ENCODE data around the gene SH3GL1. TPM values are rescaled to one million over a fixed set of nuclear protein-coding genes. Genes with fewer than 3 reads are reported as not detected.

SH3GL1 gene
- polyA plus RNA-seq, 1 experiment: 40.2 TPM

DNA sequence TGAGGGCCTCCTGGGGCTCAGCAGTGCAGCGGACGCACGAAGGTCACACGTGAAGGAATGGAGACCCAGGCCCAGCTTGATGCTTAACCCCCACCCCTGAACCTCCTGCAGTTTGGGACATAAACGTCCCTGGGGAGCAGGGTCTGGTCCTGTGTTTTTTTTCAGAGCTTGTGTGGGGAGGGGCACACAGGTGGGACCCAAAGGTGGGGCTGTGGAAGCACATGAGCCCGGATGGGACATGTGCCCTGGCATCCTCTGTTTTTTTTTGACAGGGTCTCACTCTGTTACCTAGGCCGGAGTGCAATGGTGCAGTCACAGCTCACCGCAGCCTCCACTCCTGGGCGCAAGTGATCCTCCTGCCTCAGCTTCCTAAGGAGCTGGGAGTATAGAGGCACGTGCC is 36.8 kb upstream of the SH3GL1 start:
- no peak for DNase-seq (ENCODE audit: low read depth, low spot score)

GRCh38 chr19:4436231-4436630 is 35.9 kb upstream of the SH3GL1 start:
- H3K27me3 ChIP-seq (ENCODE audit: control insufficient read depth, insufficient read depth, low read length): no peaks in the 10 kb centered on the region
- no peaks in the 10 kb centered on the region for H3K9me3 ChIP-seq (ENCODE audit: control insufficient read depth, insufficient read depth, low read length)
- TF ChIP-seq CTCF (IDR thresholded peaks at IDR 0.05; ENCODE audit: low read depth, low read length): no peak
- H3K27ac ChIP-seq (ENCODE audit: low read depth, low read length): no peak overlapping the region
- H3K4me3 ChIP-seq (ENCODE audit: low read depth, low read length): no peak overlapping the region
- no peak for DNase-seq (ENCODE audit: low read depth, low spot score)
- CTCF ChIA-PET: no interaction called here
- POLR2A ChIA-PET: no interaction called here

More for the DNA sequence above, 36.8 kb upstream of the SH3GL1 start:
- Histone ChIP-seq H3K4me3 (ENCODE audit: low read depth, low read length) (no peak overlapping the region), H3K27me3 (ENCODE audit: control insufficient read depth, insufficient read depth, low read length) (no peaks in the 10 kb centered on the region), H3K9me3 (ENCODE audit: control insufficient read depth, insufficient read depth, low read length) (no peaks in the 10 kb centered on the region), H3K27ac (ENCODE audit: low read depth, low read length) (no peak overlapping the region)
- POLR2A ChIA-PET: no interaction called here
- CTCF ChIA-PET: no interaction called here
- no peak for TF ChIP-seq CTCF (IDR thresholded peaks at IDR 0.05; ENCODE audit: low read depth, low read length)

DNA sequence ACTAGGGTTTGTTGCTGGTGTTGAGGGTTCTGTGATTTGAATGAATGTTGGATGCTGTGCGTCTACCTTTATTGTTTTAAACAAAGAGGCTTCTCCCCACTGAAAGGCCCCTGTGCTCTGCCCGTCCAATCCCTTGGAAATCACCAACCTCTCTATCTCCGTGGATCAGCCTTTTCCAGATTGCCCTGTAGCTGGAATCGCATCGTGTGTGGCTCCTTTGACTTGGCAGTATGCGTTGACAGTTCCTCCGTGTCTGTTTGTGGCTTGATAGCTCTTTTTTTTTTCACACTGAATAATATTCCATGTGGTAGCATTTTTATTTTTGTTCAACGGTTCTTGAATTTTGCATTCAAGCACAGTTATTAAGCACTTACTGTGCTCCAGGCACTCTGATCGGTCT is 34.0 kb upstream of the SH3GL1 start:
- H3K27me3 ChIP-seq (ENCODE audit: control insufficient read depth, insufficient read depth, low read length): no peaks in the 10 kb centered on the region
- no peak for TF ChIP-seq CTCF (IDR thresholded peaks at IDR 0.05; ENCODE audit: low read depth, low read length)
- CTCF ChIA-PET: no interaction called here
- no peaks in the 10 kb centered on the region for H3K9me3 ChIP-seq (ENCODE audit: control insufficient read depth, insufficient read depth, low read length)
- POLR2A ChIA-PET: no interaction called here
- H3K4me3 ChIP-seq (ENCODE audit: low read depth, low read length): no peak overlapping the region
- no peak overlapping the region for H3K27ac ChIP-seq (ENCODE audit: low read depth, low read length)
- no peak for DNase-seq (ENCODE audit: low read depth, low spot score)

GRCh38 chr19:4432918-4433506 is 32.7 kb upstream of the SH3GL1 start:
- no peaks in the 10 kb centered on the region for H3K9me3 ChIP-seq (ENCODE audit: control insufficient read depth, insufficient read depth, low read length)
- no peak for TF ChIP-seq CTCF (IDR thresholded peaks at IDR 0.05; ENCODE audit: low read depth, low read length)
- H3K27me3 ChIP-seq (ENCODE audit: control insufficient read depth, insufficient read depth, low read length): no peaks in the 10 kb centered on the region
- ChIA-PET CTCF (no interaction called here), POLR2A (no interaction called here)
- no peak overlapping the region for H3K4me3 ChIP-seq (ENCODE audit: low read depth, low read length)
- DNase-seq (ENCODE audit: low read depth, low spot score): no peak
- no peak overlapping the region for H3K27ac ChIP-seq (ENCODE audit: low read depth, low read length)

DNA sequence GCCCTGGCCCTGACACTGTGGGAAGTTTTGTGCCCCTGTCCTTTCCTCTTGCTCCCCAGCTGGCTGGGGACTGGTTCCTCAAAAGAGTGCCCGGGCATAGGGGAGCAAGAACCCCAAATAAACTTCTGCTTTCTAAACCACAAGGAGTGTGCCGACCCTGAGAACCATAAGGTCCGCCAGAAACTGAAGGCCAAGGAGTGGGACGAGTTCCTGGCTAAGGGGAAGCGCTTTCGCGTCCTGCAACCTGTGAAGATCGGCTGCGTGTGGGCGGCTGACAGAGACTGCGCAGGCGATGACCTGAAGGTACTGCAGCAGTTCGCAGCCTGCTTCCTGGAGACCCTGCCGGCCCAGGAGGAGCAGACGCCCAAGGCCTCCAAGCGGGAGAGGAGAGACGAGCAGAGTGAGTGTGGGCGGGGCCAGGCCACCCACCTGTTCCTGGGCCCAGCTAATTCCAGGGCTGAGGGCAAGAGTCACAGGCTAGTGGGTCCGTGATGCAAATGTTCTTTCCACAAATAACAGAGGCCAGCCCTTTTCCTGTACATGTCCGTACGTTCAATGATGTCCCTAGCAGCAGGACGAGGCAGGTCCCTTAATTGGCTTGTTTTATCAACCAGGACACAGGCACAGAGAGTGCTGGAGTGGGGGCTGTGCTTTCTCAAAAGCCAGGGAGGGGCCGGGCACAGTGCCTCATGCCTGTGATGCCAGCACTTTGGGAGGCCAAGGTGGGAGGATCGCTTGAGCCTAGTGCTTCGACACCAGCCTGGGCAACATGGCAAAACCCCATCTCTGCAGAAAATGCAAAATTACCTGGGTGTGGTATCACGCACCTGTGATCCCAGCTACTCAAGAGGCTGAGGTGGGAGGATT is 31.7 kb upstream of the SH3GL1 start:
- no peak for DNase-seq (ENCODE audit: low read depth, low spot score)
- no peak for TF ChIP-seq CTCF (IDR thresholded peaks at IDR 0.05; ENCODE audit: low read depth, low read length)
- ChIA-PET POLR2A (no interaction called here), CTCF (no interaction called here)
- Histone ChIP-seq H3K27me3 (ENCODE audit: control insufficient read depth, insufficient read depth, low read length) (no peaks in the 10 kb centered on the region), H3K9me3 (ENCODE audit: control insufficient read depth, insufficient read depth, low read length) (no peaks in the 10 kb centered on the region), H3K4me3 (ENCODE audit: low read depth, low read length) (no peak overlapping the region), H3K27ac (ENCODE audit: low read depth, low read length) (no peak overlapping the region)

Data from AG04450 (cell line).